GM18519 (cell line): Measurements from ENCODE around the gene UTS2B.
A peak's percentile ranks its signal among the peaks of the same experiment; 100 is the strongest.

Source experiments
- ATAC-seq: cut with Tn5 transposase; IDR thresholded peaks from one replicate; pipeline ENCODE4 v1.9.1; 2021; ENCODE audit warnings: mild to moderate bottlenecking, moderate library complexity; ENCODE audit not compliant: unreplicated experiment, low FRiP score

UTS2B gene

GRCh38 chr3:191353022-191353777 lies 22.9 kb upstream of the UTS2B start:
- ATAC-seq = no peak

DNA sequence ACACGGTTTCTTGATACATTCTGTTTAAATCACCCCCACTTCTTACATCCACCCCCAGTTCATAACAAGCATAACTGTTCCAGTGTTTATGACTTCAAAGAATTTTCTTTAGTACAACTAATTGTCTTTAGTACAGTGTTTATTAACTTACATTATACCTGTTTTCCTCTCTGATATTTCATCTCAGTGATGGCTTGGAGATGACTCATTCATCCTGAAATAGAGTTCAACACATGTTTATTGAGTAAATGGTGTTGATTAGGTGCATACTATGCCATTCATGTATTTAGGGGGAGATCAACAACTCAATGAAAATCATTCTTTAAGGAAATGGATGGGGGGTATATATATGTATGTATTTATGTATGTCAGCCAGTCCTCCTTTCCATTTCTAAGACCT lies 21.7 kb upstream of the UTS2B start:
- ATAC-seq = no peak

DNA sequence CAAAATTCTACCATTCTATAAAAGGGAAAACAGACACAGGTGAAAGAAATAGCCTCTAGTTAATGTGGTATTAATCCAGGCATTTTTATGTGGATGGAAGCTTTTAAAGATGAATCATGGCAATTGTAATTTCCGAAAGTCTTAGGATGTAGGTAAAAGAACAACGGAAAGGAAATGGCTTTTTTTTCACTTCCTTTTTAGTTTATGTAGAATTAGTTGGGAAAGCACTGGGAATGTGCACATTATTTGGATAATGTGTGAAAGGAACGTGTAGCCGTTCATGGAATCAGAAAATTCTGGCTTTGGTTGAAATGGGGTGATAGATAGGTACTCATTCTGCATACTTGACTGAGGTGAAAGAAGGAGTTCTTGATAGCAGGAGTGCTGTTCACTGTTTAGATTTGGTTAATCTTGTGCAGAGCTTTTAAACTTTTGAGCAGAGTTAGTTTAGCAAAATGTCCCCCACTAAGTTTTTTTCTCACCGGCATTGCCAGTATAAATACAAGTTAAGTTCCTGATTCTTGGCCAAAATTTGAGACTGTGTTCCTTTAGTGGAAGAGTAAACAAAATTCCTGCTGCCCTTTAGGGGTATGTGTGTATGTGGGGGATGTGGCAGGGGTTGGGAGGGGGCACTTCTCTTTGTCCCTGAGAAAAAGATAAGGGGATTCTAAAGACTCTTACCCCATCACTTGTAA lies 20.2 kb upstream of the UTS2B start:
- ATAC-seq = no peak

GRCh38 chr3:191348098-191348497 lies 17.8 kb upstream of the UTS2B start:
- ATAC-seq = no peak

GRCh38 chr3:191347228-191347627 lies 16.9 kb upstream of the UTS2B start:
- ATAC-seq = no peak

DNA sequence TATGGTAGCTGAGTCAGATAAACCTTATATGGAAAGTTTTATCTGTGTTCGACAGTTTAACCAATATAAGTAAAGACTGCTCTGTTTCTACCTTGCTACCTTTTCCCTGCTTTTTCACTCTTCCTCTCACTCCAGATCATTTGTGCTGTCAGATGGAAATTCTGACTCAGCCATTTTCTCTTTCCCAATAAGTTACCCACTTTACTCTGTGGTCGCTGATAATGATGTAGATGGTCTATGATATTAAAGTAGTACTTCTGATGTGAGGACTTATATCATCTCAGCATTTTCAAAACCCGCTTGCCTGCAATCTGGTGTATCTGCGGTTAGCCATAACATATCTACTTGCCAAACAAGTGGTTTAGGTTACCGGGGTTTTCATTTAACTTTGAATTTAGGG lies 15.0 kb upstream of the UTS2B start:
- ATAC-seq = no peak

DNA sequence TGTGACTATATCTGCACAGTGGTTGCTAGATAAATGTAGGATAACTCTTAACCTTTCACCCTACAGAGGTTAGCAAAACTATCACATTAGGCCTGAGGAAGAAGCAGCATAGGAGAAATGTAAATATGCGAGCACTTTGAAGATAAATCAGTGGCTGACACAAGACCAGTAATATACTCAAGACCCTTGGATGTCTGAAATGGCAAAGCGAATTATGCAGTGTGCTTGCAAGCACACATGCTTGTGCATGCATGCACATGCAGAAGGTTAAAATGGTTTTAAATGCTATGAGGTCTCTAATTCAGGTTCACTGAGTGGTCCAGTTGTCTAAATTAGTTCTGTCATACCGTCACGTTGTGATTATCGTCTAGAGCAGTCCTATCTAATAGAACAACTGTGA lies 13.6 kb upstream of the UTS2B start:
- ATAC-seq = no peak

DNA sequence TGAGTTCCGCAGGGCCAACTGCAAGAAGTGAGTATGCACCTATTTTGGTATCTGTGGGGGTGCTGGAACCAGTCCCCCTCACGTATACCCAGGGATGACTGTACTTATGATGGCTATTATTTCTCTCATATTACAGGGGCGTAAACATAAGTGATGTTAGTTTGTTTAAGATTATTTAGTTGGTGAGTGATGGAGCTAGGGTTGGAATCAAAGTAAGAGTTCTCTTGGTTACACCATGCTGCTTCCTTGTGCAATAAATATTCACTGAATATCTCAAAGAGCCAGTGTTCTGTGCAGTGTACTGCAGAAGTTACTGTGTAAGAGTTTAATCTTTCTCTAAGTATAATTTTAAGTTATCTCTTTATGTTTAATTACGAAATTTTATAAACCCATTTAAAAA lies 12.8 kb upstream of the UTS2B start:
- no peak for ATAC-seq

DNA sequence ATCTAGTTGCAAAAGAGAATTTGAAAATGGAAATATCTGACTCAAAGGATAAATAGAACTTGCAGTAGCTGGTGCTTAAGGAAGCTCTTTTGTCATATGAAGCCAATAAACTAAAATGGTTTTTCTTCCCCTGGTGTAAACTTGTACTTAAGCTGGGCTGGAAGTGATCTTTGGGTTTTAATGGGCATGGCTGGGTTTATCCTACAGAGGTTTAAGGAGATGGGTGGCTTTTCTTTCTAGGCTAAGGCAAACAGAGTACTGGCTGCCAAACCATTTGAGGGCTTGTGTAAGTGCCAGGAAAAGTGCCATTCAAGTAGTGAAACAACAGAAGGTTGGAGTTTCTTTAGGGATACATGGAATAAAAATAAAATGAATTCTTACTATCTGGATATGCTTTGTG lies 12.1 kb upstream of the UTS2B start:
- ATAC-seq = no peak

DNA sequence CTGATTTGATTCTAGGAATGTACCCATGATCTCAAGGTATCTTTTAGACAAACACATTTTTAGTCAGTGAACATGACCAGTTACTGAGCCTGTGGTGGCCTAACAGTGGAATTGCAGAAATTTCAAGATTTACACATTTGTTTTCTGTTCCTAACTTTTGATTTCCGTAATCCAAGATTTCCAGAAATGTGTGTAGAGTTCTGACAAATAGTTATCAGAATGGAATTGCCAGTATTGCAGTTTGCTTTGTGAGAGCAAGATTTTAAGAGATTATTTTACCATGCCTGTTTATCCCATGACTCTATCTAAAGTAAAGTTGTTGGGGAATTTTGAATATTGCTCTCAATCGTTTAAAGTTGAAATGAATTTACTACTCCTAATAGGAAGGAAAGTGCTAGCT lies 11.7 kb upstream of the UTS2B start:
- ATAC-seq = no peak

- ATAC-seq = no peak
These were observed 10.6 kb upstream of the UTS2B start for GRCh38 chr3:191340966-191341365.

DNA sequence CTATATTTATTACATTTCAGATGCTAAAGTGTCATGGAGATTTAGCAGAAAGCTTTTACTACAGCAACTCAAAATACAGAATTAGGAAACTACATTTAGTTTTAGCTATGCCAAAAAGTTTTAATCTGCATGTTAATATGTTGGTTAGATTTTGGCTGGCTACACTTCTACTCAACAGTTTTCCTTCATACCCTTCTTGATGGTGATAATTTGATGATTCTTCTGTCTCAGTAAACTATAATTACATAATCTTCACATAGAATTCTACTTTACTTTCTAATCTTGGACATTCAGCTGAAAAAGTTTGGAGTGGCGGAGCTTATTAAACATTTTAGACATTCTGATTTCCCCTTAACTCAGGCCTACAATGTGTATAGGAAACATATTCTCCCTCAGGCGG lies 10.0 kb upstream of the UTS2B start:
- ATAC-seq = no peak

GRCh38 chr3:191339316-191339917 lies 9.1 kb upstream of the UTS2B start:
- no peak for ATAC-seq

- no peak for ATAC-seq
These were observed 7.8 kb upstream of the UTS2B start for GRCh38 chr3:191338177-191338488.

DNA sequence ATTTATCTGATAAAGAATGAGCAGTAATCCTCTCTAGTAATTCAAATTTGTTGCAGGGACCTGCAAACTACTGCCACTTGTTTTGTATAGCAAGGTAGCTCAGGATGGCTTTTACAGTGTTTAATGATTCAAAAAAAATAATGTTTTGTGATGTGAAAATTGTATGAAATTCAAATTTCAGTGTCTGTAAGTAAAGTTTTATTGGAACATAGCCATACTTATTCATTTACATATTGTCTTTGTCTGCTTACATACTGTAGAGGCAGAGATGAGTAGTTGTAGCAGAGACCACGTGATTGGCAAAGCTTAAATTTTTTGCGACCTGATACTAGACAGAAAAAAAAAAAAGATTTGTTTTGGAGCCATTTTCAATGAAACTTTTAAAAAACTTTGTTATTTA lies 6.5 kb upstream of the UTS2B start:
- no peak for ATAC-seq

- ATAC-seq = no peak
These were observed 4.1 kb upstream of the UTS2B start for GRCh38 chr3:191334346-191334893.

DNA sequence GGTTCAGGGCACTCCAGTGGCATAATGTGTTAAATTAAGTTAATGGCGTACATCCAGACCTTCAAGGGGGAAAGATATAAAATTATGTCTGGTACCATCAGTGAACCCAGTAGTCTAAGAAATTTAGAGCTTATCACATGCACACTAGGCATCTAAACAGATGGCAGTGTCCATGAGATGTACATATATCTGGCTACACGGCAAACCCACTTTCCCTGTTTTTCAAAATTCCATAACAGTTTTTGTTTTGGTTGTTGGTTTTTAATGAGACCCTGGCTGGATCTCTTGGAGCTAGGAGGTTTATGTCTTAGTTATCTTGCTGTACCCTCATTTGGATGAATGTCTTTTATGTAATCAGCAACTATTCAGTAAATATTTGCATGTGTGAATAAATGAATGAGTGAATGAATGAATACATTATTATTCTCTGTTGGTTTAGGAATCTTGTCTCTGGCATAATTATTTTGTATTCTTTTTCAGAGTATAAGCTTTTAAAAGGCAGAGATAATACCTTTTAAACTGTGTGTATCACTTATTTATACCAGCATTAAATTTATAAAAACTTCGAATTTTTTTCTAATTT lies 3.1 kb upstream of the UTS2B start:
- no peak for ATAC-seq

GRCh38 chr3:191331388-191331787 lies 1.1 kb upstream of the UTS2B start:
- ATAC-seq = no peak

GRCh38 chr3:191330530-191331048 lies 263 bp upstream of the UTS2B start:
- no peak for ATAC-seq

- ATAC-seq = peak; percentile 69
These were observed 1.2 kb downstream of the UTS2B start, which contains the start of gene CCDC50 for GRCh38 chr3:191328962-191329653. Gene CCDC50, plus strand, starts transcription at chr3:191329394. Its CDS starts 281 bp downstream, at chr3:191329675.
